ENCODE measurements around the gene PREX1. TPM values are rescaled to one million over a fixed set of nuclear protein-coding genes. Genes with fewer than 3 reads are reported as not detected.

PREX1 gene
- total and polyA plus RNA-seq, 2 donors (not counting 3 experiments of a cell fraction or from before 2014, with no cell fraction given): 51.3 to 72.9 TPM

GRCh38 chr20:48703511-48704219 lies 124.1 kb downstream of the PREX1 start:
- Histone ChIP-seq H3K9me3 (replicated peaks; ENCODE audit: control insufficient read depth, insufficient read depth, low read length) (no peaks in the 10 kb centered on the region), H3K4me3 (replicated peaks in 1 of 3; ENCODE audit: insufficient read depth in 1 of 3, low read depth in 1 of 3, low read length in 3 of 3) (no peak overlapping the region), H3K79me2 (ENCODE audit: control insufficient read depth, insufficient read depth, low read length) (peaks cover 23% of the 10 kb centered on the region), H3K27ac (ENCODE audit: insufficient read depth, low read depth, low read length) (no peak overlapping the region), H3K4me2 (ENCODE audit: insufficient read depth, low read length) (no peak overlapping the region), H3K27me3 (ENCODE audit: control insufficient read depth in 2 of 2, insufficient read depth in 2 of 2, low read length in 2 of 2) (no peaks in the 10 kb centered on the region), H4K20me1 (replicated peaks; ENCODE audit: control insufficient read depth, extremely low read depth, insufficient read depth, low read length) (peaks cover 2% of the 10 kb centered on the region), H3K4me1 (ENCODE audit: control insufficient read depth, extremely low read depth, insufficient read depth, low read length) (no peaks in the 10 kb centered on the region), H3K36me3 (ENCODE audit: control insufficient read depth in 2 of 2, extremely low read depth in 1 of 2, insufficient read depth in 2 of 2, low read length in 2 of 2) (peaks cover 8 to 11% of the 10 kb centered on the region in 2 experiments), H2AFZ (ENCODE audit: low read depth, low read length) (no peak overlapping the region), H3K9me1 (replicated peaks; ENCODE audit: control insufficient read depth, extremely low read depth, insufficient read depth, low read length) (no peaks in the 10 kb centered on the region), H3K9ac (replicated peaks; ENCODE audit: extremely low read depth, insufficient read depth, low read length) (no peak overlapping the region)
- FAIRE-seq (no peak), DNase-seq (ENCODE audit: low read depth, low spot score) (no peak)
- POLR2A ChIA-PET: interaction anchor here (0.6 kb wide), 1 partner anchor 201 kb away, joined by 7 read pairs; no protein-coding TSS in a partner anchor
- intact Hi-C loops (cut with micrococcal nuclease): no loop called here
- no TSS peak for BruUV-seq (replicated peaks)
- dilution Hi-C loops (cut with MboI; ENCODE audit: extremely low pct_ligation_motif_present, low sequenced_read_pairs): no loop called here
- no peak for TF ChIP-seq MYC (IDR thresholded peaks at IDR 0.05; ENCODE audit: low read depth, low read length)
- TF ChIP-seq, protein P1, sequence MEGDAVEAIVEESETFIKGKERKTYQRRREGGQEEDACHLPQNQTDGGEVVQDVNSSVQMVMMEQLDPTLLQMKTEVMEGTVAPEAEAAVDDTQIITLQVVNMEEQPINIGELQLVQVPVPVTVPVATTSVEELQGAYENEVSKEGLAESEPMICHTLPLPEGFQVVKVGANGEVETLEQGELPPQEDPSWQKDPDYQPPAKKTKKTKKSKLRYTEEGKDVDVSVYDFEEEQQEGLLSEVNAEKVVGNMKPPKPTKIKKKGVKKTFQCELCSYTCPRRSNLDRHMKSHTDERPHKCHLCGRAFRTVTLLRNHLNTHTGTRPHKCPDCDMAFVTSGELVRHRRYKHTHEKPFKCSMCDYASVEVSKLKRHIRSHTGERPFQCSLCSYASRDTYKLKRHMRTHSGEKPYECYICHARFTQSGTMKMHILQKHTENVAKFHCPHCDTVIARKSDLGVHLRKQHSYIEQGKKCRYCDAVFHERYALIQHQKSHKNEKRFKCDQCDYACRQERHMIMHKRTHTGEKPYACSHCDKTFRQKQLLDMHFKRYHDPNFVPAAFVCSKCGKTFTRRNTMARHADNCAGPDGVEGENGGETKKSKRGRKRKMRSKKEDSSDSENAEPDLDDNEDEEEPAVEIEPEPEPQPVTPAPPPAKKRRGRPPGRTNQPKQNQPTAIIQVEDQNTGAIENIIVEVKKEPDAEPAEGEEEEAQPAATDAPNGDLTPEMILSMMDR (IDR thresholded peaks at IDR 0.05; ENCODE audit: extremely low read depth in 1 of 2, insufficient read depth in 1 of 2, low read depth in 1 of 2, low read length in 2 of 2): no peak
- TF ChIP-seq, protein P2, sequence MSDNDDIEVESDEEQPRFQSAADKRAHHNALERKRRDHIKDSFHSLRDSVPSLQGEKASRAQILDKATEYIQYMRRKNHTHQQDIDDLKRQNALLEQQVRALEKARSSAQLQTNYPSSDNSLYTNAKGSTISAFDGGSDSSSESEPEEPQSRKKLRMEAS (IDR thresholded peaks at IDR 0.05; ENCODE audit: insufficient read depth, insufficient read length): no peak
- no peak for TF ChIP-seq POLR2AphosphoS5 (IDR thresholded peaks at IDR 0.05; ENCODE audit: insufficient read depth, low read depth, low read length)
- CTCF ChIA-PET: interaction anchor here (0.8 to 2.0 kb wide), 4 partner anchors 9 to 46 kb away, joined by 3 to 6 read pairs (median 3); no protein-coding TSS in a partner anchor
